MM.1S (cell line): ENCODE results near the gene TBX1.

Experiments
- DNase-seq: peaks from one replicate; pipeline ENCODE4 v3.0.0-alpha.2; 2015
- H2AFZ ChIP-seq: fragments of 300-600 bp; sonication (generic); 2 replicates; pipeline ENCODE4 v1.6.0; 2016; ENCODE audit warnings: antibody characterized with exemption, low read length
- H3F3A ChIP-seq: fragments of 300-600 bp; sonication (generic); 2 replicates; pipeline ENCODE4 v1.6.1; 2016; ENCODE audit warnings: mild to moderate bottlenecking, antibody characterized with exemption, low read length, moderate library complexity, mixed read lengths; ENCODE audit not compliant: insufficient read depth
- H3K27ac ChIP-seq: fragments of 300-600 bp; sonication (generic); 2 replicates; pipeline ENCODE4 v1.5.1; 2016; ENCODE audit warnings: mild to moderate bottlenecking, low read length
- H3K27me3 ChIP-seq: fragments of 300-600 bp; sonication (generic); replicated peaks from 2 replicates; pipeline ENCODE4 v1.6.0; 2016; ENCODE audit warnings: low read length; ENCODE audit not compliant: insufficient read depth
- H3K36me3 ChIP-seq: fragments of 300-600 bp; sonication (generic); replicated peaks from 2 replicates; pipeline ENCODE4 v1.6.1; 2016; ENCODE audit warnings: mild to moderate bottlenecking, low read length, mixed read lengths; ENCODE audit not compliant: insufficient read depth
- H3K4me1 ChIP-seq: fragments of 300-600 bp; sonication (generic); 2 replicates; pipeline ENCODE4 v1.6.1; 2016; ENCODE audit warnings: low read length, mixed read lengths
- H3K4me2 ChIP-seq: fragments of 300-600 bp; sonication (generic); 2 replicates; pipeline ENCODE4 v1.6.0; 2016; ENCODE audit warnings: low read depth, low read length
- H3K4me3 ChIP-seq: fragments of 300-600 bp; sonication (generic); 2 replicates; pipeline ENCODE4 v1.5.1; 2016; ENCODE audit warnings: low read length, mixed read lengths
- H3K79me2 ChIP-seq: fragments of 300-600 bp; sonication (generic); 2 replicates; pipeline ENCODE4 v1.6.1; 2016; ENCODE audit warnings: mixed run types, low read length, mixed read lengths
- H3K9ac ChIP-seq: fragments of 300-600 bp; sonication (generic); 2 replicates; pipeline ENCODE4 v1.6.1; 2016; ENCODE audit warnings: low read length, mixed read lengths
- H3K9me2 ChIP-seq: fragments of 300-600 bp; sonication (generic); replicated peaks from 2 replicates; pipeline ENCODE4 v1.6.1; 2016; ENCODE audit warnings: mild to moderate bottlenecking, low read length, mixed read lengths; ENCODE audit not compliant: insufficient read depth
- H3K9me3 ChIP-seq: fragments of 300-600 bp; sonication (generic); replicated peaks from 2 replicates; pipeline ENCODE4 v1.6.1; 2016; ENCODE audit warnings: mild to moderate bottlenecking, low read length, mixed read lengths; ENCODE audit not compliant: insufficient read depth
- H4K20me1 ChIP-seq: fragments of 300-600 bp; sonication (generic); 2 replicates; pipeline ENCODE4 v1.6.1; 2016; ENCODE audit warnings: mild to moderate bottlenecking, low read length, moderate library complexity, mixed read lengths; ENCODE audit not compliant: insufficient read depth
- EZH2 ChIP-seq: fragments of 300-600 bp; sonication (generic); optimal IDR thresholded peaks from 2 replicates; pipeline ENCODE3; 2017; ENCODE audit warnings: low read depth, mild to moderate bottlenecking, antibody characterized with exemption, low read length, mixed read lengths
- EZH2phosphoT487 ChIP-seq: fragments of 300-600 bp; sonication (generic); IDR thresholded peaks from 2 replicates; pipeline ENCODE4 v1.6.1; 2018; ENCODE audit warnings: antibody characterized with exemption, low read length
- TF ChIP-seq, protein P1 (sequence below): fragments of 300-600 bp; sonication (generic); IDR thresholded peaks from 2 replicates; pipeline ENCODE4 v1.5.1; 2016; ENCODE audit warnings: antibody characterized with exemption, low read length, mixed read lengths

The TBX1 gene

DNA sequence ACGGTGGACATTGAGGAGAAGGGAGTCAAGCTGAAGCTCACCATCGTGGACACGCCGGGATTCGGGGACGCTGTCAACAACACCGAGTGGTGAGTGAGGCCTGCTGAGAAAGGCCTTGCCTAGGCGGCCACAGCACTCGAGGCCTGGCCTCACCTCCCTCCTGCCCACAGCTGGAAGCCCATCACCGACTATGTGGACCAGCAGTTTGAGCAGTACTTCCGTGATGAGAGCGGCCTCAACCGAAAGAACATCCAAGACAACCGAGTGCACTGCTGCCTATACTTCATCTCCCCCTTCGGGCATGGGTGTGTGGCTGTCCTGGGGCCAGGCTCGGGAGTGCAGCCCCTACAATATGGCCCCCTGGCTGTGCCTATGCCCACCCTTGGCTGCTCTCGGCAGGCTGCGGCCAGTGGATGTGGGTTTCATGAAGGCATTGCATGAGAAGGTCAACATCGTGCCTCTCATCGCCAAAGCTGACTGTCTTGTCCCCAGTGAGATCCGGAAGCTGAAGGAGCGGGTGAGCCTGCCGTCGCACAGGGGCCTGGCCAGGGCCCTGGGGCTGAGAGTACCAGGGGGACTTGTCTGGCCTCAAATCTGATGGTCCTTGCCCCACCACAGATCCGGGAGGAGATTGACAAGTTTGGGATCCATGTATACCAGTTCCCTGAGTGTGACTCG, 40.3 kb upstream of the TBX1 start:
- H3K4me3 ChIP-seq = no peak overlapping the region
- H3K4me1 ChIP-seq = no peaks in the 10 kb centered on the region
- H3K4me2 ChIP-seq = no peak overlapping the region
- H2AFZ ChIP-seq = no peak overlapping the region
- no peaks in the 10 kb centered on the region for H3K9me3 ChIP-seq
- DNase-seq = no peak
- no peaks in the 10 kb centered on the region for H4K20me1 ChIP-seq
- H3F3A ChIP-seq = no peaks in the 10 kb centered on the region
- H3K36me3 ChIP-seq = no peaks in the 10 kb centered on the region
- TF ChIP-seq, protein P1, sequence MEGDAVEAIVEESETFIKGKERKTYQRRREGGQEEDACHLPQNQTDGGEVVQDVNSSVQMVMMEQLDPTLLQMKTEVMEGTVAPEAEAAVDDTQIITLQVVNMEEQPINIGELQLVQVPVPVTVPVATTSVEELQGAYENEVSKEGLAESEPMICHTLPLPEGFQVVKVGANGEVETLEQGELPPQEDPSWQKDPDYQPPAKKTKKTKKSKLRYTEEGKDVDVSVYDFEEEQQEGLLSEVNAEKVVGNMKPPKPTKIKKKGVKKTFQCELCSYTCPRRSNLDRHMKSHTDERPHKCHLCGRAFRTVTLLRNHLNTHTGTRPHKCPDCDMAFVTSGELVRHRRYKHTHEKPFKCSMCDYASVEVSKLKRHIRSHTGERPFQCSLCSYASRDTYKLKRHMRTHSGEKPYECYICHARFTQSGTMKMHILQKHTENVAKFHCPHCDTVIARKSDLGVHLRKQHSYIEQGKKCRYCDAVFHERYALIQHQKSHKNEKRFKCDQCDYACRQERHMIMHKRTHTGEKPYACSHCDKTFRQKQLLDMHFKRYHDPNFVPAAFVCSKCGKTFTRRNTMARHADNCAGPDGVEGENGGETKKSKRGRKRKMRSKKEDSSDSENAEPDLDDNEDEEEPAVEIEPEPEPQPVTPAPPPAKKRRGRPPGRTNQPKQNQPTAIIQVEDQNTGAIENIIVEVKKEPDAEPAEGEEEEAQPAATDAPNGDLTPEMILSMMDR = no peak
- TF ChIP-seq EZH2 (no peak), EZH2phosphoT487 (no peak)
- no peak overlapping the region for H3K9ac ChIP-seq
- H3K27me3 ChIP-seq = peaks cover 77% of the 10 kb centered on the region
- H3K27ac ChIP-seq = no peak overlapping the region
- no peaks in the 10 kb centered on the region for H3K79me2 ChIP-seq
- no peaks in the 10 kb centered on the region for H3K9me2 ChIP-seq

DNA sequence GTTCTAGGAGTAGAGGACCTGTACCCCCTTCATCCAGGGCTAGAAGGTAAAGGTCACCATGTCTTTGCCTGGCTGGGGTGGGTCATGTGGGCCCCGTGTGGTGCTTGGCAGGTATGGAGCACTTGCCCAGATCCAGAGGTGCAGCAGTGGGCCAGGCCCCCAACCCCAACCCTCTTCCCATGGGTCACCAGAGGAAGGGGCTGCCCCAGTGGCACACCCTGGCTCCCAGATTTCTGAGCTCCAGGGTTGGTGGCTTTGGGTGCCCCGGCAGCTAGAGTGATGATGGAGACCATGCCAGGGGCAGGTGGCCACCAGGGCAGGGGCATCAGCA, 39.6 kb upstream of the TBX1 start:
- Histone ChIP-seq H3K27ac (no peak overlapping the region), H2AFZ (no peak overlapping the region), H3K4me2 (no peak overlapping the region), H3K9me2 (no peaks in the 10 kb centered on the region), H3K36me3 (no peaks in the 10 kb centered on the region), H3K9me3 (no peaks in the 10 kb centered on the region), H3K9ac (no peak overlapping the region), H3K4me1 (no peaks in the 10 kb centered on the region), H3K27me3 (peaks cover 75% of the 10 kb centered on the region), H4K20me1 (no peaks in the 10 kb centered on the region), H3K4me3 (no peak overlapping the region), H3K79me2 (no peaks in the 10 kb centered on the region), H3F3A (no peaks in the 10 kb centered on the region)
- TF ChIP-seq EZH2 (no peak), EZH2phosphoT487 (no peak)
- TF ChIP-seq, protein P1 = no peak
- no peak for DNase-seq

DNA sequence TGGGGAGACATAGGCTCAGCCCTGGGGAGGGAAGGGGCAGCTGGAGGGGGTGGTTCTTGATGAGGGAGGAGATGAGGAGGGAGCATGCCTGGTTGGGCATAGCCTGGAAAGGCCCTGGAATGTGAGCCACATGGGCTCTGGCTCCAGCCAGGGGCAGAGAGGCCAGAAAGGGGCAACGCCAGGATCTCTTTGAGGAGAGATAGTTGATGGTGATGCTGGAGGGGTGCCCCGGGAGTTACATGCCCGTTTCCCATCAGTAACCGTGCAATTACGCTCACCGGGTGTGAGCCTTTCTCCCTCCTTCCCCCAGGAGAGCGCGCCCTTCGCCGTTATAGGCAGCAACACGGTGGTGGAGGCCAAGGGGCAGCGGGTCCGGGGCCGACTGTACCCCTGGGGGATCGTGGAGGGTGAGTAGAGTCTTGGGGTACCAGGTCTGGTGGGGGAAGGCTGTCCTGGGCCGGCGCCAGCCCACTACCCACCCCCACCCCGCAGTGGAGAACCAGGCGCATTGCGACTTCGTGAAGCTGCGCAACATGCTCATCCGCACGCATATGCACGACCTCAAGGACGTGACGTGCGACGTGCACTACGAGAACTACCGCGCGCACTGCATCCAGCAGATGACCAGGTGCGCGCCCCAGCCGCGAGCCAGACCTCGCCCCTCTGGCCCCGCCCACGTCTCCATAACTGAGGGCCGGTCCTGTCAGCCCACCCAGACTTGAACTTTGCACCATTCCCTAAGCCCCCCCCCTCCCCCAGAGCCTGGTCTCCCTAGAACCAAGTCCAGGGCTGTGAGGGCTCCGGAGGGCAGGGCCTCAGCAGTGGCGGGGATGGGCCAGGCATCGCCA, 39.0 kb upstream of the TBX1 start:
- Histone ChIP-seq H3K27ac (no peak overlapping the region), H3K36me3 (no peaks in the 10 kb centered on the region), H4K20me1 (no peaks in the 10 kb centered on the region), H3K4me2 (no peak overlapping the region), H3K4me1 (no peaks in the 10 kb centered on the region), H3K9me2 (no peaks in the 10 kb centered on the region), H3K4me3 (no peak overlapping the region), H3K9me3 (no peaks in the 10 kb centered on the region), H3K79me2 (no peaks in the 10 kb centered on the region), H3K9ac (no peak overlapping the region), H2AFZ (no peak overlapping the region), H3F3A (no peaks in the 10 kb centered on the region), H3K27me3 (peaks cover 70% of the 10 kb centered on the region)
- TF ChIP-seq, protein P1 = no peak
- TF ChIP-seq EZH2phosphoT487 (no peak), EZH2 (no peak)
- DNase-seq = no peak
